Keratinocyte (primary cell): Measurements from ENCODE around the gene PDE4DIP. TPM values are rescaled to one million over a fixed set of nuclear protein-coding genes. Genes with fewer than 3 reads are reported as not detected.
"Not testable (repeated sequence)": the region's sequence is repeated elsewhere in the genome, so short reads cannot be mapped to it uniquely, and the experiment has no call there.

Source experiments
- DNase-seq: peaks from one replicate; pipeline ENCODE4 v3.0.0-alpha.2; 2011; ENCODE audit warnings: low read depth, missing footprints, low spot score
- FAIRE-seq: peaks from 2 replicates; lab custom pipeline; 2011; peaks lifted over from hg19 to GRCh38; lab: Jason Lieb, UNC
- H2AFZ ChIP-seq: 2 replicates; pipeline ENCODE4 v1.6.0; 2012; ENCODE audit warnings: low read length, control low read depth, inconsistent platforms; ENCODE audit not compliant: control insufficient read depth
- H3K27ac ChIP-seq: 2 replicates; pipeline ENCODE4 v1.5.1; 2011; ENCODE audit warnings: low read length; ENCODE audit not compliant: control insufficient read depth, insufficient read depth
- H3K27me3 ChIP-seq: 3 replicates; pipeline ENCODE4 v1.6.0; 2011; ENCODE audit warnings: low read length; ENCODE audit not compliant: control insufficient read depth, insufficient read depth; ENCODE audit errors: extremely low read depth
- H3K36me3 ChIP-seq, 2 experiments: 2 replicates in 1 of 2; 3 replicates in 1 of 2; pipeline ENCODE4 v1.5.1; 2011; ENCODE audit warnings: low read length in 2 of 2, mild to moderate bottlenecking in 1 of 2; ENCODE audit not compliant: control insufficient read depth in 2 of 2, insufficient read depth in 2 of 2; ENCODE audit errors: extremely low read depth in 1 of 2
- H3K4me1 ChIP-seq: 3 replicates; pipeline ENCODE4 v1.5.1; 2011; ENCODE audit warnings: low read length; ENCODE audit not compliant: control insufficient read depth, insufficient read depth; ENCODE audit errors: extremely low read depth
- H3K4me2 ChIP-seq: 3 replicates; pipeline ENCODE4 v1.6.0; 2011; ENCODE audit warnings: low read depth, low read length; ENCODE audit not compliant: control insufficient read depth, insufficient read depth; ENCODE audit errors: extremely low read depth
- H3K4me3 ChIP-seq, 3 experiments: fragments of 200-600 bp in 1 of 3; sonication (generic) in 1 of 3; 2 replicates in 2 of 3; 3 replicates in 1 of 3; pipeline ENCODE4 v1.5.1; 2011 to 2016; ENCODE audit warnings: low read length in 3 of 3, mild to moderate bottlenecking in 3 of 3, control low read depth in 2 of 3, inconsistent platforms in 1 of 3, low read depth in 1 of 3, mixed read lengths in 1 of 3, mixed run types in 1 of 3, moderate library complexity in 1 of 3; ENCODE audit not compliant: control insufficient read depth in 2 of 3, insufficient read depth in 2 of 3; ENCODE audit errors: extremely low read depth in 1 of 3
- H3K79me2 ChIP-seq: 2 replicates; pipeline ENCODE4 v1.6.0; 2012; ENCODE audit warnings: low read length; ENCODE audit not compliant: control insufficient read depth, insufficient read depth
- H3K9ac ChIP-seq: 3 replicates; pipeline ENCODE4 v1.6.0; 2011; ENCODE audit warnings: low read length; ENCODE audit not compliant: control insufficient read depth, insufficient read depth; ENCODE audit errors: extremely low read depth
- H3K9me1 ChIP-seq: 3 replicates; pipeline ENCODE4 v1.6.0; 2011; ENCODE audit warnings: low read length; ENCODE audit not compliant: control insufficient read depth, insufficient read depth; ENCODE audit errors: extremely low read depth
- H3K9me3 ChIP-seq: 2 replicates; pipeline ENCODE4 v1.5.1; 2012; ENCODE audit warnings: low read depth, low read length; ENCODE audit not compliant: control insufficient read depth
- H4K20me1 ChIP-seq: 3 replicates; pipeline ENCODE4 v1.6.0; 2011; ENCODE audit warnings: low read length; ENCODE audit not compliant: control insufficient read depth, insufficient read depth; ENCODE audit errors: extremely low read depth
- dilution Hi-C: fragments of 300-500 bp; cut with MboI; formaldehyde crosslinking; loops from one replicate; pipeline ENCODE4 v1.7.0; 2020; ENCODE audit warnings: low sequenced_read_pairs; ENCODE audit not compliant: extremely low pct_ligation_motif_present
- polyA plus RNA-seq, 5 experiments: library from polyadenylated mRNA; depleted of rRNA in 3 of 5; stranded (reverse) in 3 of 5; stranded (forward) in 1 of 5; unstranded in 1 of 5; fragments of >200 nt; gene quantifications; 1 replicate in 1 of 5; 2 replicates in 3 of 5; 3 replicates in 1 of 5; pipeline versions ENCODE4 v1.2.1 to v1.2.3, GENCODE V29; 2011 to 2012; ENCODE audit warnings: missing spikeins in 2 of 5, low read depth in 1 of 5, low replicate concordance in 1 of 5

The PDE4DIP gene
- polyA plus RNA-seq, 1 donor (not counting 4 experiments of a cell fraction or from before 2014, with no cell fraction given) = 31.5 TPM

DNA sequence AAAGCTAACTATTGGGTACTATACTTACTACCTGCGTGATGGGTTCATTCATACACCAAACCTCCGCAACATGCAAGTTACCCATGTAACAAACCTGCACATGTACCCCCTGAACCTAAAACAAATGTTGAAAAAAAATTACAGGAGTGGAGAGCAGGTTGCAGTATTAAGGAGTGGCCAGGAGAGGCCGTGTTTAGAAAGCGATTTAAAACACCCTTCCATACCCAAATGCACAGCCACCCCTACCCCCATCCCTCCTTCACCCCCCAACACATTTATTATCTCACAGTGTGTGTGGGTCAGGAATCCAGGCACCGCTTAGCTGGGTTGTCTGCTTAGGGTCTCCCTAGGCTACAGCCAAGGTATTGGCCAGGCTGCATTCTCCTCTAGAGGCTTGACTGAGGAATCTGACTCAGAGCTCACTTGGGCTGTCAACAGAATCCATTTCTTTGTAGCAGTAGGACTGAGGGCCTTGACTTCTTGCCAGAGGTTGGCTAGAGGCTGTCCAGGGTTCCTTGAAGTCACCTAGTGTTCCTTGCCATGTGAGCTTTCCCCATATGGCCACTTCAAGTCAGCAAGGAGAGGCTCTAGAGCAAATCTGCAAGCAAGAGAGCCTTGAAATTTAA lies 67.2 kb downstream of the PDE4DIP start:
- DNase-seq, FAIRE-seq, H3K4me2 ChIP-seq, H3K9me3 ChIP-seq, H3K4me1 ChIP-seq, H3K9me1 ChIP-seq, H3K4me3 ChIP-seq, H3K36me3 ChIP-seq, H3K27ac ChIP-seq, H3K27me3 ChIP-seq, H3K9ac ChIP-seq, dilution Hi-C loops, H2AFZ ChIP-seq, H3K79me2 ChIP-seq, H4K20me1 ChIP-seq: not testable (repeated sequence)

DNA sequence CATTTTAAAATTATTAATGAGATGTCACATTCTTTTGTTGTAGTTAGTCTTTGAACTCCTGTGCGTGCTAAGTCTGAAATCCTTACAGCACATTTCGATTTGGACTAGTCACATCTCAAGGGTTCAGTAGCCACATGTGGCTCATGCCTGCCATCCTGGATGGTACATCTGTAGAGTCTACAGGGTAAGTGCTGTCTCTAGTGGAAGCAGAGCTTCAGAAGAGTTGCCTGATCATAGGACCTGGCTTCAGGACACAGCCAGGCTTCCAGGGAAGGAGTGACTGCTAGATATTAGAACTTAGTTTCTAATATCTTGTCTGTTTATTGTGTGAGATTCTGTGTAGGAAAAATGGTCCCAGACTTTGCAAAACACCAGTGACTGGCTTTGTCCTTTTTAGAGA lies 72.0 kb downstream of the PDE4DIP start:
- H4K20me1 ChIP-seq, dilution Hi-C loops, H3K36me3 ChIP-seq, H3K27me3 ChIP-seq, DNase-seq, H3K9me3 ChIP-seq, H3K9ac ChIP-seq, H3K4me1 ChIP-seq, H3K4me2 ChIP-seq, H3K79me2 ChIP-seq, H3K4me3 ChIP-seq, H2AFZ ChIP-seq, H3K9me1 ChIP-seq, H3K27ac ChIP-seq, FAIRE-seq: not testable (repeated sequence)

DNA sequence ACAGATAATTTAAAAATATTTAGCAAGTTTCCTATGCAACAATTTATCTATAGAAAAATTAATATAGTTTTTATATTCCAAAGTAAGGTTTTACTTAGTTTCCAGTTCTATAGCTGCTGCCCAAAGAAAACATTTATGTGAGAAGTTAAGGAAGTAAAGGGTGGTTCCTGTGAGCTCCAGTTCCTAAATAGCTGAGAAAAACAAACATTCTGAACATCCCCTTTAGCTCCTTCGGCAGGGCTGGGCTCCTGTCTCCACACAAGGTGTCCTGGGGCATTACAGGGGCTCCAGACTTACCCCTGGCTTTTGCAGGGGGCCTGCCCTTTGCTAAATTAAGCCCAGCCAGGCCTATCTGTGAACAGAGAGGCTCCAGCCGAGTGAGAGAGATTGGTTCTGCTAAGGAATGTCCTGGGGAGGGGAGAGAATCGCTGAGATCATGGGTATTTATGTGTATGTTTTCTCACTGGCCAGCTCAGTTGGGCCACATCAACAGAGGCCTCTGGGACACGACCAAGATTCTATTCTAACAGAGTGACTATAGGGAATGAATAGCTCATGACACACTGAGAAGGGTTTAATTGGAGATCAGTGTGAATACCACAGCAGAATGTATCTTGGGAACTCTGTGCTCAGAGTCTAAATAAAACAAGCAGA lies 72.6 kb downstream of the PDE4DIP start:
- H3K9me3 ChIP-seq, FAIRE-seq, H3K27ac ChIP-seq, H3K4me1 ChIP-seq, H4K20me1 ChIP-seq, H3K4me2 ChIP-seq, DNase-seq, H3K9ac ChIP-seq, H3K36me3 ChIP-seq, H3K79me2 ChIP-seq, H3K4me3 ChIP-seq, H3K9me1 ChIP-seq, H3K27me3 ChIP-seq, dilution Hi-C loops, H2AFZ ChIP-seq: not testable (repeated sequence)

DNA sequence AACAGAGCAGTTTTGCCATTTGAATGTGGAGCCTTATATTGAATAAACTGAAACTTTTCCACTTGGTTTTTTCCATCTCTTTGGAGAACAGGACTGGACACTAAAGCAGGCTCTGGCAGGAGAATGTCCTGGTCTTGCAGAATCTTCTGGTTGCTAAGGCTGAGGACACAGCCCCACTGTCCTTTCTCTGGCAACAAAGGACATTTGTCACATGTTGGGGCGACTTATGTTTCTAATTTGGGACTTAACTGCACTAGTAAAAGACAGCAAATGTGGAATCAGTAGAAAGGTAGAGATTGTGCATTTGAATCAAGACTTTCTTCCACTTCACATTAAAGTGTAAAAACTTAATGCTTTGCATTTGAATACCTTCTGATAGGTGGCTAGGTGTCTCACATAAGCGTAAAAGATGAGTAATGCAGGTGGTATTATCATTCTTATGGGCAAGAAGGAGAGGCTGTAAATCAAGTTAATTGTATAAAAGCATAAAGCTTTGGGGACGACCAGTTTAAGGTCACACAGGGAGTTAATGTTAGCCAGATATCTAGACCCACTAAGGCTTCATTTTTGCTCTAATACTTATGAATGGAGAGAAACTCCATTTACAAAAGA lies 74.7 kb downstream of the PDE4DIP start:
- H3K79me2 ChIP-seq, FAIRE-seq, H3K9me3 ChIP-seq, H4K20me1 ChIP-seq, dilution Hi-C loops, H3K4me2 ChIP-seq, H3K27me3 ChIP-seq, H3K4me1 ChIP-seq, H3K9me1 ChIP-seq, H3K9ac ChIP-seq, H3K27ac ChIP-seq, DNase-seq, H2AFZ ChIP-seq, H3K36me3 ChIP-seq, H3K4me3 ChIP-seq: not testable (repeated sequence)

DNA sequence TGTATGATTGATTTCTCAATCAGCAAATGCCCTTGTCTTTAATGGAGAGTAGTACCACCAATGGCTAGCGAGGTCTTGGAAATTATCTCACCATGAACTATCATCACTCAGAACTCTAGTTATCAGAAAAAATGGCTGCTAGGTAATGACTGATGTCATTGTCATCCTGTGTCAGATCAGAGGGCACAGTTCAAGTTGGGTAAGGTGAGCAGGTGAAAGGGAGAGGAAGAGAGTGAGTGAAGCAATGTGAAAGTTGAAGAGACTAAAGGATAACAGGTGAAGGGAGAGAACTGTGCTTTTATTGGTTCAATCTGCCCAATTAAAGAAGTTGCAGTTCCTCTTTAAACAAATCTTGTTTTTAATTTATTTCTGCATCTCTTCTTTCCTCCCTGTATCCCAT lies 76.8 kb downstream of the PDE4DIP start:
- H3K4me3 ChIP-seq, DNase-seq, H3K27me3 ChIP-seq, H3K4me1 ChIP-seq, FAIRE-seq, H3K9ac ChIP-seq, H3K4me2 ChIP-seq, H3K79me2 ChIP-seq, H3K36me3 ChIP-seq, H3K27ac ChIP-seq, dilution Hi-C loops, H3K9me3 ChIP-seq, H4K20me1 ChIP-seq, H2AFZ ChIP-seq, H3K9me1 ChIP-seq: not testable (repeated sequence)
